ENCODE results near the gene CNTF.

Gene CNTF

DNA sequence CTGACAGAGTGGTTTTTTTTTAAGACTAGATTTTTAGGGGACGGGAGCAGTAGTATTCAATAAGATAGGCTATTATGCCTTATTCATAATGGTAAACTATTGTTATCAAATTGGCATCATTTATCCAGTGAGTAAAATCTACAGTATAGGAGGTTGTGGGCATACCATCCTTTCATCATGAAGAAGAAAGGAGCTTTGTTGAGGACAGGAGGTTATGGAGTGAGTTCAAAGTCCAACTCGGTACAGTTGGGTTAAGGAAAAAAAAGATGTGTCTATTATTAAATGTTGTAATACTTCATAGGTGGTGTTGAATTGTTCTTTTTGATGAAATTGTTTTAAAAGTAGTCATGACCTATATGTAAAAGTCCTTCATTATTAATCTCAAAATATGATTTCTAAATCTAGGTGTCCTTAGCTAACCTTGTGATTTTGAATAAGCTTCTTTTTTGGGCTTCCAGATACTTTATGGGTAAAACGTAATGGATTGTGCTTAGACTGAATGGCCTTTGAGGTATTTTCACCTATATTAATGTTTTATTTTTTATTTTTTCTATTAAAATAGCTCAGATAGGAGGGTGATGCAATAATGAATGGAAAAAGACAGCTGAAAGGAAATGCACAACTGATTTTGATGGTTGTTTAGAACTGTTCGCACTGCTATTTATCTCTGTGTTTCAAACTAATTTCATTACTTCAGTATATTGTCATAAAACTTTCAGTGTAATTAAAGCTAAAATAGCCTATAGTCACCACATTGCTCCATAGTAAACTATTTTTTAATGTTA lies 15.3 kb upstream of the CNTF start:
- DNase-seq: no peak

DNA sequence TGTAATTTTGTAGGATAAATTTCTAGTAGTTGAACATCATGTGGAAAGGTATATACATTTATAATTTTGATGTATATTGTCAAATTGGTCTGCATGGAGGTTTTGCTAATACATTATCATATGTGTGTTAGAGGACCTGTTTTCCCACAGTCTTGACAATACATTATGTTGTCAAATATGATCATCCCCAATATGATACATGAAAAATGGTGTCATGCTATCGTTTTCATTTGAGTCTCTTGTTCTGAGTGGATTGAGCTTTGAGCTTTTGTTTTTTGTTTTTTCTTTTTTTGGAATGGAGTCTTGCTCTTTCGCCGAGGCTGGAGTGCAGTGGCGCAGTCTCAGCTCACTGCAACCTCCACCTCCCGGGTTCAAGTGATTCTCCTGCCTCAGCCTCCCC lies 14.1 kb upstream of the CNTF start:
- no peak for DNase-seq

DNA sequence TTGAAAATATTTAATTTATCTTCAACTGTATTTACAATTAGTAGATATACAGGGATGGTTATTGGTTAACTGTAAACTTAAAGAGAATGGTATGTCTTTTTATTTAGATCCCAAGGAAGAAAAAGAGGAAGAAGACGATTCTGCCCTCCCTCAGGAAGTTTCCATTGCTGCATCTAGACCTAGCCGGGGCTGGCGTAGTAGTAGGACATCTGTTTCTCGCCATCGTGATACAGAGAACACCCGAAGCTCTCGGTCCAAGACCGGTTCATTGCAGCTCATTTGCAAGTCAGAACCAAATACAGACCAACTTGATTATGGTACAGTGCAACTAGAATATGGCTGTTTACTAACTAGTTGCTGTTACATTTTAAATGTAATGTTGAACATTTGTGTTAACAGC lies 12.7 kb upstream of the CNTF start:
- no peak for DNase-seq

DNA sequence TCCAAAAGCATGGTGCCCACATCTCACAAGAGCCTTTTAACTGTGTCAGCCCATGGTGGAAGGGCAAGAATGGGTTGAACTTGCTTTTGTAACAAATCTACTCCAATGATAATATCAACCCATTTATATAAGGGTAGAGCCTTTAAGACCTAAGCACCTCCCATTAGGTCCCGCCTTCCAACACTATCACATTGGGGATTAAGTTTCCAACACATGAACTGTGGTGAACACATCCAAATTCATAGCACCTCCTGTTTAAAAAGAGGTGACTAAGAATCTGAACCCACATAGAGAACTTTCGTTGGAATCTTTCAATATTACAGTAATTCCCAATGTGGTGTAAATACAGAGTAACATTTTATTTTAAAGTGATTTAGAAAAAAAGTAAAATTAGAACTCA lies 9.2 kb upstream of the CNTF start:
- DNase-seq: no peak

DNA sequence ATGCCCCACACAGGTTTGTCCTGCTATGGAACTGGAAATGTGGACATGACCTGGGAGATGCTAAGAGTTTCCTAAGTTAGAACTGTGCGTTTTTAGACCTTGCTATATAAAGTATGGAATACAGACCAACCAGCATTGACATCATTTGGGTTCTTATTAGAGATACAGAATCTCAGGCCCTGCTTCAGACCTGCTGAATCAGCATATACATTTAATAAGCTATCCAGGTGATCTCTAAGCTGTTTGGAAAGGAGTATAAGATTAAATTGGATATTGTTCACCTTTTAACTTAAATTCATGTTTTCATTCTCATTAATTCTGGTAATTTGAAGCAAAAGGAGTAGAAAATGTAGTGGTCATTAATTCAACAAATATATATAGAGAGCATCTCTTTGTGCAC lies 6.9 kb upstream of the CNTF start:
- DNase-seq: no peak

DNA sequence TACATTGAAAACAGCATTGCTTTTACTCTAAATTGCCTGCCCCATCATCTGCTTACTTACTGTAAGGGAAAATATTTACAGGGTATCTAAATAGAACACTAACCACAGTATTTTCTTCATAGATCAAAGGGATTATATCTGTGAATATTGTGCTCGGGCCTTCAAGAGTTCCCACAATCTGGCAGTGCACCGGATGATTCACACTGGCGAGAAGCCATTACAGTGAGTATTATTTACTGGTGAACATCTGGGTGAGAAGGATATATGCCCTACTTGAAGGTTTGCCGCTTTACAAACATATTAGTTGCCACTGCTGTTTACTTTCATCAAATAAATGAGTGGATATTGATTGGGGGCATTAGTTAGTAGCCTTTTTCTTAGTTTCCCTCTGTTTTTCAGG lies 5.9 kb upstream of the CNTF start:
- DNase-seq: no peak

DNA sequence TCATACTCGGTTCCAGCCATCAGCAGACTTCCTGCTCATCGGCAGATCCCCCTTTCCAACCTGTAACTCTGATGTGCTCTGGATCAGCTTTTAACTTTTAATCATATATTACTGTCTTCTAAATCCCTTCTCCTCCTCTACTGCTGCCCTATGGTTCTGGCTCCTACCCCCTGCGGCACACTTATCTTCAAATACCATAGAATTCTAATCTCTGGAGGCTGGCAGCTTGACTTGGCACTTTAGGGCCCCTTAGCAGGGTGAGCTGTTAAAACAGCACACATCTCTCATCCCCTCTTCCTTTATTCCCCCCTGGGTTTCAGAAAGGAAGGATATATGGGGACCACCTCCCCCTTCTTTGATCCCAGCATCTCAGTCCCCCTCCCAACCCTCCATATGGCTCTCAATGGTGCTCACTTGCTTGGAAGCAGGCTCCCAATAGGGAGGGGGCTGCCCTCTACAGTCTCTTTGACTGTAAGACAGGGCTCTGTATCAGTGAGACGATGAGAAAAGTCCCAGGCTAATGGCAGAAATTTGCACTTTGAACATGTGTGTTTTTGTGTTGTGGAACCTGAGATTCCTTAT lies 4.4 kb upstream of the CNTF start:
- no peak for DNase-seq

DNA sequence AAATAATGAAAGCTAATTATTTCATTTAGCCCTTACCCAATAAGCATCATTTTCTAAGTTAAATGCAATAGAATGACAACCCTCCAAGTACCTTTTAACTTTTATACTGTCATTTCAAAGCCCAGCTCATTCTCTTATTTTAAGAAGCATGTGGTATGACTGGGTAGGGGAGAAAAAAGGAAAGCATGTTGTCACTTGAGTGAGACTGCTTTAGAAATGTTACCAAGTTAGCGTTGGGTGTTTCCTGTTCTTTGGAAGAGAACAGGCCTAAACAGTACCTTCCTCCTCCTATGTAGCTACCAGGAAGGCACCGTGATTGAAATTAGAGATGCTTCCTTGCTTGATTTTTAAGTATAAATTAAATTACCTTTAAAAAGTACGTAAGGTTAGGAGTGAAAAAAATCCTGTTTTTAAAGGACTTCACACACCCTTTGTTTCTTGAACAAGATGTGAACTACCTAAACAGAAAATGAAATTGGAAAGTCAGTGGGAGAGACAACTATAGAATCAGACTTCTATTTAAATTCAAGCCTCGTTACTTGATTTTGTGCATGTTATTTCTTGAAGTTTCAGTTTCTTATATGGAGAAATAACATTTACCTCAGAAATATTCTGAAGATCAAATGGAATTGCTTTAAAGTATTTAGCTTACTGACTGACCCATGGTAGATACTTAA lies 741 bp upstream of the CNTF start:
- no peak for DNase-seq

DNA sequence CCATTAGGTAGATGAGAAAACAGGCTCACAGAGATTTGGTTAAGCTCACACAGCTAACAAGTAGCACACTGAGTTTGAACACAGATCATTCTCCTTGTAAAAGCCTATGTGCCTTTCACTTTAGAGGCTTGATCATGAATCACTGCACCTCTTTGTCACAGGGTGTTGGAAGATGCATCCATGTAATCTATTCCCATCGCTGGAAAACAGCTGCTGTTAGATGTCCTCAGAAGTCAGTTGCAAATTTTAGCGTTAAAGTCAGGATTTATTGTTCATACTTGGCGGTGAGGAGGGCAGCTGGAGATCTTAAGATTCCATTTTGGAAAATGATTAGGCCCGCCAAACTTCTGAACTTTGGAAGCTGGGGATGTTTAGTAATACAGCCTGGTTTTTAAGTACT lies 2.6 kb downstream of the CNTF start:
- DNase-seq: no peak

DNA sequence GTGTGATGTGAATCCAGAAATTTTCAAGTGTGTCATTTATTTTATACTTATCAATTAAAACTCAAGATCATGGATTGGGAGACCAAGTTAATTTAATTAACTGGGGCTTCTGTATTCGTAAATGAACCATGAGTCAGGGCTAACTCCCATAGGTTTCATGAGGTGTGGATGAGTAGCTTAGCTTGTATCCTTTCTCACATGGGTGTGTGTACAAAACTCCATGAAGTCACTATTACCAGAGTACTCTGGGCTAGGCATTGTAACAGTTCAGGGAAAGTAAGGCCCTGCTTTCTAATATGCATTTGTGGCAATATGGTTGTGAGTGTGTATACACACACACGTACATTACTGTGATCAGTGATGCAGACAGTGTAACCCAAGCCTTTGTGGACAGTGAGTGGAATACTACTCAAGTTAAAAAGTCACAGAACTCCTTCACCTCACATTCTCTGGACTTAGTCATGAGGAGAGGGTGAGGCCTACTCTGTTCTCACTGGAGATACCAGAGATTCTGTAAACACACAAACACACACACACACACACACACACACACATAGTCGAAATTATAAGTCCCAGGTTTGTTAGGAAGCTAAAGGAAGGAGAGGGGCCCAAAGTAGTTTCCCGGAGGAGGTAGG lies 3.5 kb downstream of the CNTF start:
- DNase-seq: no peak

DNA sequence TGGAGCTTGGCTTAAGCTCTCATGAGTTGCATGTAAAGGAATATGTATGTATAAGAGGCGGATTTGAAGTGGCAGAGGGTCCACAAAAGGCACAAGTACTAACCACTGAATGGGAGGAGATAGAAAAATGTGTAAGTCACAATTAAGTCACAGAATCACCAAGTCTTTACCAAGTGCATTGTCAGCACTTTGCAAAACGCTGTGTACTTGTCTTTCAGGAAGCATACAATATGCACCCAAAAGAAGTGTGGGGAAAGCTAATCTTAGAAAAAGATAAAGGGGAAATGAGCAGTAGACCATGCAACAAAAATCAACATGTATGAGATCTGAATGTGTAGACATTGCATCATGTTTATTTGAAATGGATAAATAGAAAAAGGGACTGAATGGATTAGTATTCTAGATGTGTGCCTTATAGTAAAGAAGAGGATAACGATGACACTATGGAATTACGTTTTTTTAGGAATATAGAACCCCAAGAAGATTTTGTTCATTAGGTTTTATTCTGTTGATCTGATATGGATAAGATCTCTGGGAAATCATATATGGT lies 4.5 kb downstream of the CNTF start:
- no peak for DNase-seq

DNA sequence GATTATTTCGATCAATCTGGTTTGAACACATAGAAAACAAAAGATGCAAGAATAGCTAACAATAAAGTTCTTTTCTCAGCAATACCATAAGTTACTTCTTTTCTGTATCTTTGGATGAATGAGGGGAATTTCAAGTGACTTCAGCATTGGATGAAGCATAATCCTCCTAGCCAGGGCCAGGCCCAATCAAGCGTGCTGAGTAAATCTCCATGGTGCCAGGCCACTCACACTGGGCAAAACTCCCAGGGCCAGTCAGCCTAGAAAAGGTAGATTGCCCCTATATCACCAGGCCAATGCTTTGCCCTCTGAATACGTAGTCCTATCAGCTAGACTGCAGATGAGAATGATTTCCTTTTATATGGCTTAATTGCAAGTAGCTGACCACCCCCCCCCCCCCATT lies 6.0 kb downstream of the CNTF start:
- DNase-seq: no peak

DNA sequence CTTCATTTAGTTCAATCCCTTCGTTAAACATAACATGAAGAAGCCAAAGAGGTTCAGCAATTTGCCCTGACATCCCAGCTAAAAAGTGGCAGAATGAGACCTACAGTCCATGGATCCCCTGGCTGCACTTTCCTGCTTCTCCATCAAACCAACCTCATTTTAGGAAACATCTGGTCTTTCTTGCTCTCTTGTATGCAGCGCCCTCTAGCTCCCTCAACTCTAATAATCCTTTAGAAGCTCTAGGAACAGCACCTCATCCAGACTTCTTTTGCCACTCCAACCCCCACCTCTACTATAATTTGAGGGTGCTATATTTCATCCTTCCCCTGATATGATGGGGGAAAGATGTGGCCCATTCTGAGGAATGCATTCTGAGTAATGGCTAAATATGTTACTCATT lies 7.4 kb downstream of the CNTF start:
- no peak for DNase-seq

DNA sequence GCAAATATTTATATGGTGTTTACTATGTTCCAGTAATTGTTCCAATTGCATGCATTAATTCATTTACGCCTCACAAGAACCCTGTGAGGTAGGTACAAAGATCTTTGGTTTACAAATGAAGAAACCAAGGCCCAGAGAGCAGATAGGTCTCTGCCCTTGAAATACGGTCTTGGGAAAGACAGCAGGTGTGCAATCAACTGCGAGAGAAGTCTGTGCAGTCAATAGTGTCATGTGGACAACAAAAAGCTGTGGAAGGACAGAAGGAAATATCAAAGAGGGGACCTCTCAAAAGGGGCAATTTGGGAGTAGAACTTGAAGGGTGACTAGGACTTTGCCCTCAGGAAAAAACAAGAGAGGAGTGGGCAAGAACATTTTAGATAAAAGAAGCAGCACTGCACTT lies 8.9 kb downstream of the CNTF start:
- no peak for DNase-seq

DNA sequence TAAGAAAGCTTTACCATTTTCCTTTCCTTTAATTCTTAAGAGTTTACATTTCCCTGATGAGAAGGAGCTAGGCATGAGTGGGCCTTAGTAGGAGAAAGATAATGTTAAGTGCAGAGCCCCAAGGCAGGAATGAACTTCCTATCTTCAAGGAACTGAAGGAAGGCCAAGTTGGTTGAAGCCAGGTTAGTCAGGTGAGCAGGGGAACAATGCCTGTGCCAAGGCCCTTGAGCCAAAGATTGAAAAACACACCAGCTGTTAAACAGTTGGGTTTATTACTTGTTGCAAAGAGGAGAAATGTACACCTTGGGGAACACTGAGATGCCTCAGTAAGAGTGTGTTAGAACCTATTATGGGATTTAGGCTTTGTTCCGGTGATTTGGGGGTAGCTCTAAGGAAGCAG lies 10.0 kb downstream of the CNTF start:
- DNase-seq: no peak

DNA sequence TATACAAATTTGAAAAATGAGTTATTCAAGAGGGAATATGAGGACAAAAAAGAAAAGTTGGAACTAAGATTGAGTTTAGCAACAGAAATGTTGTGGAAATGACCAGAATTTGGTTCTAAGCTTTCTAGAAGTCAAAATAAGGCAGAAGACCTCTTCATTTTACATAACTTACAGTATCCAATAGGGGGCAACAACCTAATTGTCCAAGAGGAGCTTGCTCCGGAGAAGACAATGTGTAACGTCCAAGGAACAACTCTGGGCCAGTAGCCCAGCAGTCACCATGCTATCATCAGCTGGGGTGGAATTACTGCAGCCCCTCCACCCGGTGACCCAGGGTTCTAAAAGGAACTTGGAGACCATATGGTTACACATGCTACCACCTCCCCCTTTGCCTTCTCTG lies 14.1 kb downstream of the CNTF start:
- no peak for DNase-seq

DNA sequence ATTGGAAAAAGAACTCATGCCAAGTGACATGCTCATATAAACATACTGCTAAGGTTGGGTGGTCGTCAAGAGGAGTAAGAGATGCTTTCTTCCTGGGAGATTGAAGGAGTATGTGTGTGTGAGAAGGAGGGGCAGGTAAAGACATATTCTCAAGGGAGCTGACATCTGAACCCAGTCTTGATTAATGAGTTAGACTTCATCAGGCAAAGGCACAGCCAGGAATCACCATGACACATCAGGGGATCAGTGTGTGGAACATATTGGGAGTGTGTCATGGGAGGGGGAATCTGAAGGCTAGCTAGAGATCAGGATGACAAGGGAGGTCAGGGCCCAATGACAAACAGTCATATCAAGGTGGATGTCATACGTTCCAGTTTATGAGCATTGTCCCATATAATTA lies 14.9 kb downstream of the CNTF start:
- no peak for DNase-seq

DNA sequence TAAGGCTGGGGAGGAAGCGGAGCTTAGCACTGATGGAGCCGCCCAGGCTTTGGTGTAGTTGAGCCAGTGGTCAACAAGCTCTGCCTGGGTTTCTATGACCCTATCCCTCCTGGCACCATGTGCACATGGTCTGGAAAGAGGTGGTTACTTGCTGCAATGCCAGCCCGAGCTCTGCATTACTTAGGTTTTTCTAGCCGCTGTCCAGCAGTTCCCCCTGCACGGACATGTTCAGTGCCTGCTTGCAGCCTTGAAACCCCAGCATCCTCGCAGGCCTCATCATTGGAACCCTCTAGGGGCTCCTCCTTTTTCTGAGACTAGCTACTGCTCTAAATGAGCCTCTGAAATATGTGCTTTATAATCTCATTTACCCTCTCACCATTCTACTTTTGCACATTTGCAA lies 16.6 kb downstream of the CNTF start:
- DNase-seq: no peak

DNA sequence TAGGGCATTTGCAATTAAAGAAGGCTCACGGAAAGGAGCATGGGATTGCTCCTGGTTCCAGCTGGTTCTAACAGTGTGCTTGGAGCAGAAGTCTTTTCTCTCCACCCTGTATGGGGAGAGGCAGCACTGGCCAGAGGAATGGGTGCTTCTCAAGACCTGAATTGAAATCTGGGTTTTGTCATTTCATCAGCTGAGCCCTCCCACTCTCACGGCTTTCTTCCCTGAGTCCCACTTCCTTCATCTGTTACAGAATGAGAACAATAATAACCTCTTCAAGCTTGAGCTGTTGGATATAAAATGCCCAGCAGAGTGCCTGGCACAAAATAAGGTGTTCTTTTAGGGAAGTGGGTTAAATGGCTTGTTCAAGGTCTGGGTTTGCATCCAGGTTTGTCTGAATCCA lies 17.2 kb downstream of the CNTF start:
- no peak for DNase-seq

DNA sequence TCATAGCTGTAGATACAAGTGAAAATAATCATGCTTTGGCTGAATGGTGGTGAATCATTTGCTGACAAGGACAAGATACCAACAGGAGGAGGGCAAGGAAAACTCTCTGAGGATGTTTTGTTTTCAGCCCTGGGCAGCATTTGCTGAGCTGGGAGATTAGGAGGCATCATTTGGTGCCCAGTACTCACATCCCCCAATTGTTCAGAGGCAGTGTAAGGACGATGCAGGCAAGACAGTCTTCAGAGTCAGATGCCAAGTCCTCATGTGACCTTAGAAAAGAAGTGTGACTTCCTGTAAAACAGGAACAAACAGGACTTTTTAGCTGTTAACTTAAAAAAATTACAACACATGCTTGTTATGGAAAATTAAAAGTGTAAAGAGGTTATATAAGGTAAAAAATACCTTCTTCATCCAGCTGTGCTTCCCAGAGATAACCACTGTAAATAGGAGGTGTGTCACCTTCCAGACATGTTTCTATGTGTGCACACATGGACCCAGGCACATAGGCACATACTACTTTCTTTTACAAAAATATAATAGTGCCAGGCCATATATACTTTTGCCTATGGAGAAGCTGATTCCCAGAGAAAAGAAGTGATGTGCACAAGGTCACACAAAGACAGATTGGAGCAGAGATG lies 18.0 kb downstream of the CNTF start:
- DNase-seq: no peak

DNA sequence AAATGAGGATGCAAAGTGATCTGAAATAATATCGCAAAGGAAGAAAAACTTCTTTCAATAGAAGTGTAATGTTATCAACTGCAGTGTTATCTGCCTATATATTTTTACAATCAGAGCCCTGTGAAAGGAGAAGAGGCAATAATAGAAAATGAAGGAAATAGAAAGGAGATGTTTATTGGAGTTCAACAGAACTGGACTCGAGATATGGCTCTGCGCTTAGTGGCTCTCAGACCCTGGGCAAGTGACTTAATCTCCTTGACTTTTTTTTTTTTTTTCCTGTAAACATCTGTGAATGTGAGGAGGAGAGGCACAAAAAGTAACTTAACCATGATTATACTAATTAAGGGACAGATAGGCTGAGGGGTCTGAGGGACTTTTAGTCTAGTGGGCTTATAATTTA lies 18.9 kb downstream of the CNTF start:
- no peak for DNase-seq

DNA sequence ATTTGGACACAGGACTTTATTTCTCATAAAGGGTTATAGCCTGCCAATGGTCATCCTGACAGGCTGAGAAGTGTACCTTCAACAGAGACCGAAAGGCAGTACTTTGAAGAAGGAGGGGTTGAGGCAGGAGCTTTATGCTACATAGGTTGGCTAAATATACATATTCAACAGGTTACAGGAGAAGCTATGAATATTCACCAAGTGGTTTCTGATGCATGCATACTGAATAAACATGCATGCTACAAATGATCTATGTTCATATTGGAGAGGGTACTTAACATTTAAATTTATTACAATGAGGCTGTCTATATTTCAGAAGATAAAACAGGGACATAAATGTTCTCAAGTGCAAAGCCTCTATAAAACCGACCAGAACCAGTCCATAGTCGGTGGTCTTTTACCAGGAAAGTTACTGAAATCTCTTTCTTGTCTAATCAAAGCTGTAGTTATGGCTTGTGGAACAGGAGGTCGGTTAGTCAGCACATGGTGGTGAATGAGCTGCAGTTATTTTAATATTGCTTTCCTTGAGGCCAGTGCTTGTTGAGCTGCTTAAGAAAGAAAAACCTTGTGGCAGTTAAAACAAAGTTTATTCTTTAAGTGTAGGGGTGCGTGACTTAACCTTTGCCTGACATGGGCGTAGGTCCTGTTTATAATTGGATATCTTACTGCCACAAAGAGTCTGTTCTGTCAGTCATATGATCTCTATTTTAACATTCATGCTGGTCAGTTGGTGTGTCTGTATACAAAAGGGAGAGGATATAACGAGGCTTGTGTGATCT lies 19.5 kb downstream of the CNTF start:
- DNase-seq: no peak
